OCI-LY3 (cell line): ENCODE results near the gene SPINK4.

ENCODE experiments used
- H2AFZ ChIP-seq: fragments of 200-600, 300-600 bp; shearing (Covaris generic); 2 replicates; pipeline ENCODE4 v1.6.0; 2014; ENCODE audit warnings: antibody characterized with exemption, low read depth, low read length
- H3K27ac ChIP-seq: fragments of 200-600, 300-600 bp; sonication (generic); 2 replicates; pipeline ENCODE4 v1.5.1; 2014; ENCODE audit warnings: mild to moderate bottlenecking, low read length, moderate library complexity, mixed read lengths
- H3K27me3 ChIP-seq: fragments of 200-600, 300-600 bp; sonication (generic); 2 replicates; pipeline ENCODE4 v1.6.1; 2014; ENCODE audit warnings: low read depth, low read length, mixed read lengths
- H3K36me3 ChIP-seq: fragments of 200-600, 300-600 bp; sonication (generic); replicated peaks from 2 replicates; pipeline ENCODE3; 2014; ENCODE audit warnings: low read depth, low read length, mixed read lengths
- H3K4me1 ChIP-seq: fragments of 300-600, 200-600 bp; sonication (generic); 2 replicates; pipeline ENCODE4 v1.6.1; 2014; ENCODE audit warnings: low read length, mixed read lengths
- H3K4me2 ChIP-seq: fragments of 200-600, 300-600 bp; sonication (generic); 2 replicates; pipeline ENCODE4 v1.6.1; 2014; ENCODE audit warnings: low read length, mixed read lengths
- H3K4me3 ChIP-seq: fragments of 300-600, 200-600 bp; sonication (generic); 2 replicates; pipeline ENCODE4 v1.5.1; 2014; ENCODE audit warnings: antibody characterized with exemption, mild to moderate bottlenecking, low read length, moderate library complexity
- H3K79me2 ChIP-seq: fragments of 300-600, 200-600 bp; shearing (Covaris generic); 2 replicates; pipeline ENCODE4 v1.6.1; 2014; ENCODE audit warnings: mild to moderate bottlenecking, low read length, mixed read lengths
- H3K9ac ChIP-seq: fragments of 300-600, 200-600 bp; shearing (Covaris generic); 2 replicates; pipeline ENCODE4 v1.6.0; 2014; ENCODE audit warnings: mild to moderate bottlenecking, low read length, moderate library complexity
- H3K9me3 ChIP-seq: fragments of 200-600, 300-600 bp; shearing (Covaris generic); 2 replicates; pipeline ENCODE4 v1.6.1; 2014; ENCODE audit warnings: low read length, mixed read lengths; ENCODE audit not compliant: insufficient read depth
- H4K20me1 ChIP-seq: fragments of 200-600, 300-600 bp; sonication (generic); 2 replicates; pipeline ENCODE4 v1.6.1; 2016; ENCODE audit warnings: low read length, mixed read lengths; ENCODE audit not compliant: insufficient read depth
- CTCF ChIP-seq: fragments of 200-600, 300-600 bp; sonication (generic); IDR thresholded peaks from 2 replicates; pipeline ENCODE4 v1.5.1; 2014; ENCODE audit warnings: antibody characterized with exemption, low read length, low read depth
- EZH2phosphoT487 ChIP-seq: fragments of 200-600 bp; shearing (Covaris generic); IDR thresholded peaks from 2 replicates; pipeline ENCODE4 v1.6.1; 2018; ENCODE audit warnings: antibody characterized with exemption, mixed run types, low read depth

SPINK4 gene

GRCh38 chr9:33249087-33249658 lies 9.2 kb downstream of the SPINK4 start:
- H3K27ac ChIP-seq = no peak overlapping the region
- no peak overlapping the region for H3K4me2 ChIP-seq

GRCh38 chr9:33249983-33250382 lies 10.0 kb downstream of the SPINK4 start:
- no peaks in the 10 kb centered on the region for H3K79me2 ChIP-seq
- H4K20me1 ChIP-seq = no peaks in the 10 kb centered on the region
- H3K36me3 ChIP-seq = peaks cover 32% of the 10 kb centered on the region
- no peaks in the 10 kb centered on the region for H3K9me3 ChIP-seq
- no peak overlapping the region for H3K4me3 ChIP-seq
- no peak overlapping the region for H3K4me2 ChIP-seq
- TF ChIP-seq EZH2phosphoT487 (no peak), CTCF (no peak)
- no peak overlapping the region for H3K9ac ChIP-seq
- no peaks in the 10 kb centered on the region for H3K27me3 ChIP-seq
- H3K4me1 ChIP-seq = peaks cover 4% of the 10 kb centered on the region; the same call in 1 of the 2 replicates
- H3K27ac ChIP-seq = no peak overlapping the region
- H2AFZ ChIP-seq = no peak overlapping the region

More at GRCh38 chr9:33249087-33249658, 9.2 kb downstream of the SPINK4 start:
- no peak overlapping the region for H3K9ac ChIP-seq
- peaks cover 4% of the 10 kb centered on the region; the same call in 1 of the 2 replicates for H3K4me1 ChIP-seq
- H3K36me3 ChIP-seq = peaks cover 23% of the 10 kb centered on the region
- H3K79me2 ChIP-seq = no peaks in the 10 kb centered on the region
- no peak for TF ChIP-seq CTCF
- no peaks in the 10 kb centered on the region for H3K27me3 ChIP-seq
- no peak overlapping the region for H2AFZ ChIP-seq
- H3K4me3 ChIP-seq = no peak overlapping the region
- no peaks in the 10 kb centered on the region for H4K20me1 ChIP-seq
- no peaks in the 10 kb centered on the region for H3K9me3 ChIP-seq

- Histone ChIP-seq H3K27me3 (no peaks in the 10 kb centered on the region), H2AFZ (no peak overlapping the region), H3K4me2 (no peak overlapping the region), H3K9me3 (no peaks in the 10 kb centered on the region), H3K79me2 (no peaks in the 10 kb centered on the region), H3K9ac (no peak overlapping the region), H4K20me1 (no peaks in the 10 kb centered on the region), H3K36me3 (peaks cover 37% of the 10 kb centered on the region), H3K4me3 (no peak overlapping the region), H3K27ac (no peak overlapping the region), H3K4me1 (peaks cover 4% of the 10 kb centered on the region; the same call in 1 of the 2 replicates)
- TF ChIP-seq CTCF (no peak), EZH2phosphoT487 (no peak)
These were observed 10.6 kb downstream of the SPINK4 start for GRCh38 chr9:33250458-33250995.

GRCh38 chr9:33254211-33254610 lies 14.2 kb downstream of the SPINK4 start:
- Histone ChIP-seq H3K79me2 (no peaks in the 10 kb centered on the region), H3K4me2 (no peak overlapping the region), H3K9ac (no peak overlapping the region), H2AFZ (no peak overlapping the region), H3K9me3 (no peaks in the 10 kb centered on the region), H3K4me1 (peaks cover 2% of the 10 kb centered on the region; the same call in 1 of the 2 replicates), H3K36me3 (peaks cover 55% of the 10 kb centered on the region), H3K27me3 (no peaks in the 10 kb centered on the region), H3K4me3 (no peak overlapping the region), H3K27ac (no peak overlapping the region), H4K20me1 (no peaks in the 10 kb centered on the region)
- TF ChIP-seq CTCF (no peak), EZH2phosphoT487 (no peak)
